GM19468 (cell line): ENCODE data around the gene FSHB.
A peak's percentile ranks its signal among the peaks of the same experiment; 100 is the strongest.
"Not testable (repeated sequence)": the region's sequence is repeated elsewhere in the genome, so short reads cannot be mapped to it uniquely, and the experiment has no call there.

Experiments used
- ATAC-seq: cut with Tn5 transposase; IDR thresholded peaks from one replicate; pipeline ENCODE4 v1.9.1; 2021; ENCODE audit warnings: mild to moderate bottlenecking, moderate library complexity, moderate number of reproducible peaks; ENCODE audit not compliant: unreplicated experiment; ENCODE audit errors: extremely low read depth

Gene FSHB

GRCh38 chr11:30230714-30231113 is at the start of gene FSHB:
Gene FSHB (plus strand): TSS chr11:30231014. CDS start chr11:30231903, 889 bp downstream.
- no peak for ATAC-seq

GRCh38 chr11:30186748-30187147 is 44.1 kb upstream of the FSHB start:
- ATAC-seq, result no peak

- ATAC-seq, result no peak
Observed at GRCh38 chr11:30192620-30193019, 38.2 kb upstream of the FSHB start.

GRCh38 chr11:30196400-30197206 is 34.2 kb upstream of the FSHB start:
- ATAC-seq, result peak; percentile 95

- ATAC-seq, result no peak
Observed at GRCh38 chr11:30197869-30198268, 32.9 kb upstream of the FSHB start.

- ATAC-seq, result not testable (repeated sequence)
Observed at GRCh38 chr11:30202989-30203388, 27.8 kb upstream of the FSHB start.

- no peak for ATAC-seq
Observed at GRCh38 chr11:30203850-30204249, 27.0 kb upstream of the FSHB start.

GRCh38 chr11:30206249-30206996 is 24.4 kb upstream of the FSHB start:
- peak; percentile 80 for ATAC-seq

GRCh38 chr11:30210357-30210756 is 20.5 kb upstream of the FSHB start:
- ATAC-seq, result no peak

- ATAC-seq, result no peak
Observed at GRCh38 chr11:30216534-30216933, 14.3 kb upstream of the FSHB start.

- no peak for ATAC-seq
Observed at GRCh38 chr11:30218278-30218677, 12.5 kb upstream of the FSHB start.

GRCh38 chr11:30225642-30226041 is 5.2 kb upstream of the FSHB start:
- no peak for ATAC-seq

- ATAC-seq, result no peak
Observed at GRCh38 chr11:30228323-30228884, 2.4 kb upstream of the FSHB start.

GRCh38 chr11:30239025-30239424 is 8.2 kb downstream of the FSHB start:
- ATAC-seq, result no peak

- ATAC-seq, result no peak
Observed at GRCh38 chr11:30244265-30244664, 13.5 kb downstream of the FSHB start.

- ATAC-seq, result no peak
Observed at GRCh38 chr11:30245621-30246020, 14.8 kb downstream of the FSHB start.

- no peak for ATAC-seq
Observed at GRCh38 chr11:30254307-30255298, 23.8 kb downstream of the FSHB start.

- ATAC-seq, result no peak
Observed at GRCh38 chr11:30255637-30256036, 24.8 kb downstream of the FSHB start.

GRCh38 chr11:30257058-30257457 is 26.2 kb downstream of the FSHB start:
- no peak for ATAC-seq

GRCh38 chr11:30258679-30259078 is 27.9 kb downstream of the FSHB start:
- ATAC-seq, result no peak
